Occipital lobe (tissue), 3 donors: ENCODE measurements around the gene C22orf42. TPM values are rescaled to one million over a fixed set of nuclear protein-coding genes. Genes with fewer than 3 reads are reported as not detected.
"Not testable (repeated sequence)": the region's sequence is repeated elsewhere in the genome, so short reads cannot be mapped to it uniquely, and the experiment has no call there.

Experiments used
- DNase-seq: peaks from one replicate; lab custom pipeline; 2025; lab: John Stamatoyannopoulos, UW
- small RNA-seq: library from RNA; depleted of rRNA; stranded (forward); fragments of <200 nt; gene quantifications from one replicate; pipeline ENCODE3, GENCODE V24; 2014
- total RNA-seq: library from RNA; depleted of rRNA; stranded (reverse); fragments of >200 nt; gene quantifications from one replicate; pipeline ENCODE4 v1.2.3, GENCODE V29; 2014

The C22orf42 gene
- total RNA-seq, 1 donor from 2014 or later: not detected

DNA sequence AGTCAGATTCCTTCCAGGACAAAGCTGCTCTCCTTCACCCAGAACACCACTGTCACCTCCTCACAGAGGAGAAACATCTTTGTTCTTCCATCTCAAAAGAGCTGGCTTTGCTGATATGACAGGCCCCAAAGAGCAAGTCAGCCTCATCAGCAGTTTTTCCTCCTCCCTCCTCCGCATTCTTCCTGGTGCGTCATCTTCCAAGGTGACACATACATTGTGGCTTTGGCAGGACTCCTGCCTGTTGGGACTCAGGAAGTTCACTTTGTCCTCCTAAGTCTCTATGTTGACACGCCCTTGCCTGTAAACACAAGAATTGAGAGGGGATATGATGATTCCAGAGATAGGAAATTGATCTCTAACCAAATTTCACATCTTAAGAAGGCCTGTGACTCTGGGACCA lies 23.1 kb downstream of the C22orf42 start:
- DNase-seq: peak; percentile 15

DNA sequence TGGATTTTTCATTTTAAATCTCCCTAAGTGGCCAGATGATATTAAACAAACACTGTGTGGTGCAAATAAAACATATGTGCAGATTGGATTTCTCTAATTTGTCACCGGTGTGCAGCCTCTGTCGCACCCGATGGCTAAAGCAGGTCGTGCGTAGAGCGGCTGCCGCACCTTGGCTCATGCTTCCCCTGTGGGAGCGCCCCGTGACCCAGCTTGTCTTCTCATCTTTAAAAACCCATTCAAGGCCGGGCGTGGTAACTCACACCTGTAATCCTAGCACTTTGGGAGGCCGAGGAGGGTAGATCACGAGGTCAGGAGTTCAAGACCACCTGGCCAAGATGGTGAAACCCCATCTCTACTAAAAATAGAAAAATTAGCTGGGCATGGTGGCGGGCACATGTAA lies 24.3 kb downstream of the C22orf42 start:
- not testable (repeated sequence) for DNase-seq

DNA sequence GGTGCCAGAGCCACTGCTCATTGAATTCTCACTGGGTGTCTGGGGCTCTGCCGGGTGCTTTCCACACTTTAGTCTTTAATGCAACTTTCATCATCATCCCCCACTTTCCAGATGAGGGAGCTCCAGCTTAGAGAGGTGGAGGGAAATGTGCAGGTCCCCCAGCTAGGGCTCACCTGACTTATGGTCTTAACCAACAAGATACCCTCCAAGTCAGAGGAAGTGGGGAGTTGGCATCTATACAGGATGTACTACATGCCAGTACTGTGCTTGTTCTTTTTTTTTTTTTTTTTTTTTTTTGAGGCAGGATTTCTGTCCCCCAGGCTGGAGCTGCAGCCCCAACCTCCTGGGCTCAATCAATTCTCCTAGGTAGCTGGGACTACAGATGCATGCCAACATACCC lies 26.3 kb downstream of the C22orf42 start:
- no peak for DNase-seq

DNA sequence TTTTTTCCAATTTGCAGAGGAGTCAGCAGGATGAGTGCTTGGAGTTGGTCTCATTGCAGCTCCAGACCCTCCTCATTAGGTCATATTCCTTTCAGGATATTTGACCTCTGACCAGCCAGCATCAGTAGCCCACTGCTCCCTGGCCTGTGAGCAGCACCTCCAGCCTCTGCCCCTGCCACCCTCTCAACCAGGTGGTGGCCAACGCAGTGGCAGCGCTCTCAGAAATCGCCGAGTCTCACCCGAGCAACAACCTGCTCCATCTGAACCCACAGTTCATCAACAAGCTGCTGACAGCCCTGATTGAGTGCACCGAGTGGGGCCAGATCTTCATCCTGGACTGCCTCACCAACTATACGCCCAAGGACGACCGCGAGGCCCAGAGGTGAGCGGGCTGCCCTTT lies 27.0 kb downstream of the C22orf42 start:
- DNase-seq: no peak

DNA sequence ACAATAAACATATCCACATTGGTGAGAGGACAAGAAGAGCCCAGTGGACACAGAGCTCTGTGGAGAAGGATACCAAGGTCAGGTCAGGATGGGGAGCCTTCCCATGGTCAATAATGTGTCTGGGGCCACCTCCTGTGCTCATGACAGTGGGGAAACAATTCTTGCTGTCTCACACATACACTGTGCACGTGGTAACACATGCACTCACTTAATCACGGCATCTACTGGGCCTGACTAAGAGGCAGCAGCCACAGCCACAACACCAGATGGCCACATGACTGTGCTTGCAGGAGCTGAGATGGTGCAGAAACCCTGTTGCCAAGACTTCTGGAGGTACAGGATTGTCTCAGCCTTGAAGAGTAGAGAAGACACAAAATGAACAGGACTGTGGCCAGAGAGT lies 28.6 kb downstream of the C22orf42 start:
- no peak for DNase-seq

DNA sequence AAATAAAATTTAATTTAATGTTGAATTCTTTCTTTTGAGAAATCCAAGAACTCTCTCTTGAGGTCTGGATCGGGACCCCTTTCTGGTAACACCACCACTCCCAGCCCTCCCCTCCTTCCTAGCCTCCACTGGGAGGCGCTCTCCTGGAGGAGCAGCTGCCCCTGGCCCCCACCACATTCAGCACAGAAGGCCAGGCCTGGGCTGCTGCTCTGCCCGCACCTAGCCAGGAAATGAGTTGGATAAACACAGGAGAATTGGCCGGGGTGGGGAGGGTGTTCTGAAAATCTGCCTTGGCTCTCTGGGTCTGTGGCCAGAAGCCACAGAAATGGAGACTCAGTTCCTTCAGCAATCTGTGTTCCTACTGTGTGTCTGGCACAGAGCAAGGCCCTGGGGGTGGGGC lies 31.2 kb downstream of the C22orf42 start:
- no peak for DNase-seq

DNA sequence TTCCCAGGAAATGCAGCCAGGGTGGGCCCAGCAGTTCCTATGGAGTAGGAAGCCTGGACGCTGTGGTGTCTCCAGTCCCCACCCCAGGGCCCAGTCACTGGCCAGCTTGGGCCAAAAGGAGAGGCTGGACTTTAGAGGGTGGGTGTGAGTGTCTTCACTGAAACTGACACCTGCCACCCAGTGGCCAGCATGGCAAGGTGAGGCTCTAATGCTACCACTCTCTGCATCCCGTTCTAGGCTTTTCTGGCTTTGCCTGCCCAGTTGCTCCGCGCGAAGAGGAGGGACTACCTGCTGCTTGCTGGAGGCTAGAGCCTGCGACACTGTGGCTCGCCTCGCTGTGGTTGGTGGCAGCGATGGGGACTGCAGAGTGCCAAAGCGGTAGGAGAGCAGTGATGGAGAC lies 35.4 kb downstream of the C22orf42 start:
- DNase-seq: no peak

DNA sequence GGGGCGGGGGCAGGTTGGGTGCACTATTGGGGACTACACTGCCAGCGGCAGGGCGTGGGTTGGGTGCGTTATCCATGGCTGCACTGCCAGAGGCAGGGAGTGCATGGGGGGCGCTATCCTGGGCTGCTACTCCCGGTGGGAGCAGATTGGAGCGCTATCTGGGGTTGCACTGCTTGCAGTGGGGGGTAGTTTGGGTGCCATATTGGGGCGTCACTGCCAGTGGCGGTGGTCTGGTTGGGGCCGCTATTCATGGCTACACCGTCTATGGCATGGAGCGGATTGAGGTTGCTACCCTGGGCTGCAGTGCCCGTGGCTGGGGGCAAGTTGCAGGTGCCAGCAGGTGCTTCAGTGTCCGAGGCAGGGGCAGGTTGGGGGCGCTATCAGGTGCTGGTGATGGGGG lies 36.2 kb downstream of the C22orf42 start:
- no peak for DNase-seq

DNA sequence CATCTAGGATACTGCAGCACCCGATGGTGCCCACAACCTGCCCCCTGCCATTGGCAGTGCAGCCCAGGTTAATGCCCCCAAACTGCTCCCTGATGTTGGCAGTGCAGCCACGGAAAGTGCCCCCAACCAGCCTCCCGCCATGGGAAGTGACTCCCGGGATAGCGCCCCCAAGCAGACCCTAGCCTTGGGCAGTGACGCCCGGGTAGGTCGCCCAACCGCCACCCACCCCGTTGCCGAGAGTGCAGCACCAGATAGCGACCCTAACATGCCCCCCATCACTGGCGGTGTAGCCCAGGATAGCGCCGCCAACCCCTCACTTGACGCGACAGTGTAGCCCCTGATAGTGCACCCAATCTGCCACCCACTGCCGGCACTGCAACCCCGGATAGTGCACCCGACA lies 38.5 kb downstream of the C22orf42 start:
- no peak for DNase-seq

DNA sequence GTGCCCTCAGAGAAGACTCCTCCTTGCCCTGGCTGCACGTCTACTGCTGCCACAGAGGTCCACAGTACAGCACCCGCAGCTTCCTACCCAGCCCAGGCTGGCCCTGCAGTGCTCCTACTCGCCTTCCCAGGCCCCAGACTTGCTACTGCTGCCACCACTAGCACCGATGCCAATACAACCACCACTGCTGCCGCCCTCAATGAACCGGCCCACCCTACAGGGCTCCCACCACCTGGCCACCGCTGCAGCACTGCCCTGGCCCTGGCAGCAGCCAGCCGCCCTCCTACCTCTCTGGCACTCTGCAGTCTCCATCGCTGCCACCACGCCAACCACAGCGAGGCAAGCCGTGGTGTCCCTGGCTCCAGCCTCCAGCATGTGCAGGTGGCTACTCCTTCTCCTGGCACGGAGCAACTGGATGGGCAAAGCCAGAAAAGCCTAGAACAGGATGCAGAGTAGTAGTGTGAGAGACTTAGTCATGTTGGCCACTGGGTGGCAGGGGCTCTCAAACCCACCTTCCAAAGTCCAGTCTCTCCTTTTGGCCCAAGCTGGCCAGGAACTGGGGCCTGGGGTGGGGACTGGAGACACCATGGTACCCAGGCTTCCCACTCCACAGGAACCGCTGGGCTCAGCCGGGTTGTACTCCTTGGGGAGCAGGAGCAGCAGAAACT lies 39.4 kb downstream of the C22orf42 start:
- no peak for DNase-seq

DNA sequence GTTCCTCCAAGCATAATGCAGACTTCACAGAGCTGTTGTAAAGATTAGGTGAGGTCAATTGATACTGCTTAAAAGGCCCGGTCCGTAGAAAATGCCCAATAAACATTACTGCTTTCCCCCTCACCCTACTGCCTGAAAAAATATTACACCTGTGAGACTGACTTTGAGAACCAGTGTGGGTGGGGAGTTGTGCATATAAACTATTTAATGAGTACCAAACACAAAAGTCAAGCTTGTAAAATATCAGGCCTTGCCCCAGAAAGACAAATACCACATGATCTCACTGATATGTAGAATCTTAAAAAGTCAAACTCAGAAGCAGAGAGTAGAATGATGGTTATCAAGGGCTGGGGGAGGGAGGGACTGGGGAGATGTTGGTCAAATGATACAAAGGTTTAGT lies 46.7 kb downstream of the C22orf42 start:
- no peak for DNase-seq

DNA sequence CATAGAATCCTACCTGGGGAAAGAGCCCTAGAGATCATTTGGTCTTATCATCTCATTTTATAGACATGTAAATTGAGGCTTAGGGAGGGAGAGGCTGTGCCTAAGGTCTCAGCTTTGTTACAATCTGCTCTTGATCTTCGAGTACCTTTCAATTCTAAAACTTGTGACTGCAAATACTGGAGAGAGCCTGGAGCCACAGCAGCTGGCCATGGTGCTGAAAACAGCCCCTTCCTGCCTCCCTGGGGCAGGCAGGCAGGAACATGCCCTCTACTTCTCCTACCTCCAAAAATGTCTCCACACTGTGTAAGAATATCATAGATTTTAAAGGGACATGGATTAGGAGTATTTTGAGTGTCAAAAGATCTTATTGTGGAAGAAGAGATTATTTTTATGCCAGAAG lies 52.2 kb downstream of the C22orf42 start:
- DNase-seq: no peak

DNA sequence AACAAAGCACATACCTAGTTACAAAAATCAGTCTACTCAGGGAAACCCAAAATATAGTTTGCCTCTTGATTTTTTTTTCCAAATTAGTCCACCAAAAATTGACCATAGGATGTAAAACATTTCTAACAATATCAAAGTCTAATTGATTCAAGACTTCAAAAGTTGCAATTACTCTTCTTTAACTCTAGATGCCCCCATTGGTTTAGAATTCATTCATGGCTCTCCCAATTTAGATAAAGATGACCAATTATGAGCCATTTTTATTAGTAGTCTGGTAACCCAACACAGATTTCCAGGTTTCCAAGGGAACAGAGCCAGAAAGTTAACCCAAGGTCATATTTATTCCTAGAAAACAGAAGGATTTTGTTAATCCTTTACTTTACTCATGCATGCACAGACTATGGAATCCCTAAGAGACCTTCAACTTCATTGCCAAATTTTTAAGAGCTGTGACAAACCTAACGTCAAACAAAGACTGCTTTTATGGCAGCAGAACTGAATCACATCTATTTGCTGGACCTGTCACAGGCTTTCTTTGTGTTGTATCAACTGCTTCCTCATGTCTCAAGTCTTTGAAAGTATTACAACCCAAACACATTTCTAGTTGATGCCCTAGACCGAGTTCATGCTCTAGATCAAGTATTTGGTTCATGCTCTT lies 55.3 kb downstream of the C22orf42 start:
- no peak for DNase-seq

DNA sequence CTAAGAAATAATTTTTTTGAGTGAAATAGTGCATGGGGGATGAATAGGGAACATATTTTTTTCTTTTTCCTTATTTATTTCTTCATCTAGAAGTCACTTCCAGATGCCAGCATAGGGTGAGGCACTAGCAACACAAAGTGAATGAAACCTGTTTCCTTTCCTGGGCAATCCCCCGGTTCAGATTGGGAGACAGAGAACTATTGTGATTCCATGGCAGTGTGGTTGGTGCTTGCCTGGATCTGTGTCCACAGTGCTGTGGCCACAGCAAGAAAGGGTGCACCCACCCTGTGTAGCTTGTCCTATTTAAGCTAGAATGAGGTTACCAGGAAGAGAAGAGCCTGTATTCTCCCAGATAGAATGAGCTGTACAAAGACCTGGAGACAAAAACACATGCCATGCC lies 58.4 kb downstream of the C22orf42 start:
- no peak for DNase-seq

Small RNA genes within 50 kb of the gene (small RNA-seq; reads per million reads assigned to genes)
- gene AP1B1P2 (not detected), gene RF02171 (not detected)

Other genes with a start within 250 kb of the C22orf42 start
- gene YWHAH, start 214.8 kb downstream of the C22orf42 start, total RNA-seq: 218 TPM
- not detected for gene SLC5A1, start 116.0 kb downstream of the C22orf42 start, total RNA-seq
- gene RFPL2, start 45.8 kb upstream of the C22orf42 start, total RNA-seq: 0.31 TPM
- not detected for gene SLC5A4, start 96.0 kb upstream of the C22orf42 start, total RNA-seq
- not detected for gene RFPL3, start 198.6 kb upstream of the C22orf42 start, total RNA-seq